Esophagus mucosa (tissue), 1 donor: ENCODE results near the gene EGFR. TPM values are rescaled to one million over a fixed set of nuclear protein-coding genes. Genes with fewer than 3 reads are reported as not detected.

ENCODE experiments used
- ATAC-seq: fragments of 200-7000 bp; cut with Tn5 transposase; one replicate; pipeline ENCODE4 v1.9.1; 2020
- total RNA-seq: library from RNA; stranded (reverse); gene quantifications from one replicate; pipeline ENCODE4 v1.2.4, GENCODE V29; 2023
- donor health status: DM: yes; HTN: yes; CAD: no.

The EGFR gene
- total RNA-seq, 1 donor from 2014 or later, result 101 TPM

DNA sequence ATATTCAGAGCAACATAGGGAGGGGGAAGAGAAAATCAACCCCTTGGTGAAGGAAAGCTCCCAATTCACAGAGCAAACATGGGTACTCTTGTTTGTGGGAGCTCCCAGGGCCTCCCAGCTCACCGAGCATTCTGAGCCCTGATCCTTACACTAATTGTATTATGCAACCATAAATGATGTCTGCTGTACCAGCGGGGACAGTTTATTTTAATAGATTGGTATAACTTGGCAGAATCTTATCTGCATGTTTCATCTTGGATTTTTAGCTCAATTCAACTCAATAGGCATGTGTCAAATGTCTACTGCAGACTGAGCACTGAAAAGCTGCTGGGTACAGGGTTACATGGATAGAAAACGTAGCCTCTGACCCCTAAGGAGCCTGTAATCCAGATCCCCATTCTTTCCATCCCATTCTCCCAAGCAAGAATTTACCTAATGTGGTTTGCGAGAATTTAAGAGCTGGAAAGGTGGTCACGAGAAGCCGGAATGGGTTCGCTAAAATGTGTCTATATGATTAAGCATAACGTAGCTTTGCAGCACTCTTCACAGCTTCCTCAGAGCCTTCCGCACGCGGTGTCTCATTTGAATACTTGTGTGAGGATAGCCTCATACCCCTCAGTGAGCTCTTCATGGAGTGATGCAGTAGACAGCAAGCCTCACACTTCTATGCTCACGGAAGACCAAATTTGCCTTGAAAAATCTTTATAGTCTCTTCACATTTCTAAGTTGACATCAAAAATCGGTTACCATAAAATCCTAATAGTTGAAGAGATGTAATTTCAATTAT, 18.3 kb downstream of the EGFR start:
- no peak for ATAC-seq

DNA sequence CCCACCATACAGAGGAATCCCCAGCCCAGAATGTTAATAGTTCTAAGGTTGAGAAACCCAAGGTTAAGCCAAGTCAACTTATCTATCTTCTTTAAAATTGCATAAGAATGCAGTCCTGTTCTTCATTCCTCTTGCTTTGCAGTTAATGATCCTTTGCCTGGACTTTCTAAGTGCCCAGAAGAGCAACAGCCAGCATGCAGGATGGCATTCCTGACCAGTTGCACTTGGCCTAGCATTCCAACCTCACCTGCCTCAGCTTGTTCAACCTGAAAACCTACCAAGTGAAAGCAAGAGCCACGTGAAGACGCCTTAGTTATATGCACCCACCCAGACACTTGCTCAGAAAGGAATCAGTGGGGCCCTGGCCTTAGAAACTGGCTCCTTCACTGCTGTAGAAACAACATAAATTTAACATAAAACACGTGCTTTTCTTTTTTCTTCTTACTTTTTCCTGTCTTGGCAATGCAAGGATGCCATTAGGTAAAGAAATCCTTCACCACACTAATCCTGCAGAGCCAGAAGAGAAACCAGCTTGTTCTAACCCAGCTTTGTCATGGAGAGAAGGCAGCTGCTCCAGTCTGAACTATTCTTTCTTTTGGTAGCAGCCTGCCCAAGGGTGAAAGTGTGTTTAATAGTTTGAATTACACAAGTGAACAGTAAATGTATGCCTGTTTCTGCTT, 25.0 kb downstream of the EGFR start:
- ATAC-seq, result peak; percentile 86

DNA sequence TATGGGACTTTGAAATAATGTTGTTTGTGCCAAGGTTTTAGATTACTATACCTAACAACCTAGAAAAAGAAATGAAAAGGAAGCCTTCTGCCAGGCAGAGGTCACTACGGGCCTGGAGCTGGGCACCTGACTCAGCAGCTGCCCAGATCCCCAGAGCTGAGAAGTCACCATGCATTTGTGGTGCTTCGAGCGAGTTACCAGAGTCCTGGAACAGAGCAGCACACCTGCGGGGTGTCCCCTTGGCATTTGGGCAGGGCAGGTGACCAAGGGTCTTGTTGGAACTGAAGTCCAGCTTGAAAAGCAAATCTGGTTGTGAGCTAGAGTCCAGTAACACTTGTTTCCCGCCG, 25.5 kb downstream of the EGFR start:
- ATAC-seq, result peak; percentile 13

DNA sequence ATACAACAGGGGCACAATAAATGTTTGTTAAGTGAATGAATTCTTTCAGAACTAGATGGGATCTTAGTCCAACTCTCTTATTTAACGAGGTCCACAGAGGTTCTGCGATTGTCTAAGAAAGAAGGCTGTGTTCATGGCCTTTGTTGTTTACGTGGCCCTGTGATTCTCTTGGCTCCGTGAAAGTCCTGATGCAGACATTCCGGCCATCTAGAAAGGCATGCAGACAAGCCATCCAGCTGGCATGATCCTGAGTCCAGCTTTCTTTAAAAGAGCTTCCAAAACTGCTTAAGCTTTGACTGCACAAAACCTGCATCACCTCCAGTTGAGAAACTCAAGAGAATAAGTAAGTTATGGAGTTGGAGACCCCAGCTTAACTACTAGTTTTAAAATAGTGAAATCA, 26.0 kb downstream of the EGFR start:
- ATAC-seq, result no peak

DNA sequence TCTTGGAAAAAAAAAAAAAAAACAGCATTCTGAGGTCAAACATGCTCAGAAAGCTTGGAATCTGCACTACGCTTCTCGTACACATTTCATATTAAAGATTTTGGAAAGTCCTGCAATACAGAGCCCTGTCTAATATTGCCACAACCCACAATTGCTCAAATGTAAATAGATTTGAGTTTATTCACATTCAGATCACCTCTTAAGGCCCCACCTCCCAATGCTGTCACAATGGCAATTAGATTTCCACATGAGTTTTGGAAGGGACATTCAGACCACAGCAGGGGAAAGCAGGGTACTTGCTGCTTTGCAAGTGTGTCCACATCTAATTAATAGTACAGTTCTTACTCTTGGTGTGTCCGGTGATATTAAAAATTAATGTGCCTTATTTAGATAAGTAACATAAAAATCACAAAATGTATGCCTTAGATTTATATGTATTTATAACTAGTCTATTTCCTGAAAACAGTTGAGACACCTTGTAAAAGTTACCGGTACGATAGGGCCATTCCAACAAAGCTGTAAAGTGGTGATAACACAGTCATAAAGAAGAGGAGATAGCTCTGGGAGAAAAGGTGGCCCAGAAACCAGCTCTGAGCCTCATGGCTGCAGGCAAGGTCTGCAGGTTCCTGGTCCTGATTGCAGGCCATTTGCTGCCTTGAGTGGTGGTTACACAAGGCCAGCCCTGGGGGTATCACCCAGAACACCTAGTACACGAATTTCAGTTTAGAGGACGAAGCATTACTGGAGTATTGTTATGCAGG, 27.9 kb downstream of the EGFR start:
- ATAC-seq, result no peak

DNA sequence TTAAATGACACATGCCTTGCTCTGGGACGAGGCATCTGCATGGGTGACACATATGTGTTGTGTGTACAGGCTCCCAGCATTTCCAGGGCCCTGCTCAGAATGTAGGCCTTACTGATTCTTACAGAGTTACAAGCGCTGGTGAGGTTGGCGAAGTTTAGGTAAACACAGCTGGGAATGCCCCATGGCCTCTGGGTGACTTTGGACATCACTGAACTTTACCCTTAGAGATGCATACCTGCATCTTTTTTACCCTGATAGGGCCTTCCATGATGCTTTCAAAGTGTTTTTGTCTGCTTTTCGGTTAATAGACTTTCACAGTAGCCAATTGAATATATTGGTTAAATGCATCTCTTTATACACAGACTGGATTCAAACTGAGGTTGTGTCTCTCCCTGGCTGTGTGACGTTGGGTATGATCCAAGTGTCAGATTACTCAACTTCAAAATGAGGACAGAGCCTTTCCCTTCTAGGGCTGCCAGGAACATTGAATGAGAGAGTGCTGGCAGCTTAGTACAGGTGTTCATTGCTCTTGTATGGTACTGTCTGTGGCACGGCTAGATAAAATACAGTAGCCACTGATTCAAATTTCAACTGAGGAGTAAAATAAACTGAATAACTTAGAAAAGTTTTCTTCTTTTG, 29.5 kb downstream of the EGFR start:
- ATAC-seq, result peak; percentile 52

DNA sequence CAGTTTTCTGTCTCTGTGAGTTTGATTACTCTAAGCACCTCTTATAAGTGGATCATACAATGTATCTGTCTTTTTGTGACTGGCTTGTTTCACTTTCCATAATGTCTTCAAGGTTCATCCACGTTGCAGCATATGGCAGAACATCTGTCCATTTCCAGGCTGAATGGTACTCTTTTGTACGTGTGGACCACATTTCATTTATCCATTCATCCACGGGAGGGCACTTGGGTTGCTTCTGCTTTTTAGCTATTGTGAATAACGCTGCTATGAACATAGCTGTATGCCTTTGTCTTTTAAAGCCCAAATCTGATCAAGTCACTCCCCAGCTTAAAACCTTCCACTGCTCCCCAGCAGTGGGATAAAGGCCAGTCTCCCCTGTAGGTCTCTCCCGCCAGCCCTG, 31.5 kb downstream of the EGFR start:
- ATAC-seq, result no peak

DNA sequence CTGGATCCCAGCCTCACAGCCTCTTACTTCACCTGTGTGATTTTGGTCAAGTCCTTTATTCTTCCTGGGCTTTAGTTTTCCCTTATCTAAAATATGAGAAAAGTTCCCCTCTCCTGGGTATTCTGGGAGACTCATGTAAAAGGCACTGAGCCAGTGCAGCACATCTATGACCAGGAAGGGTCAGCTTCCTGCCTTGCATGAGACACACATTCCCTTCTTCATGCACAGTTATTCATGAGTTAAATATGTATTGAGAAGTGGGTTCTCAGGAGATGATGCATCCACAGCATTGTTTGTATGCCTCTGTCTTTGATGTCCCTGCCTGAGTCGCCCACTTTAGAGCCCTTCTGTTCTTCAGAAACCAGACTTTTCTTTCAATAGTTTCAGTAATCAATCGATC, 33.3 kb downstream of the EGFR start:
- no peak for ATAC-seq

DNA sequence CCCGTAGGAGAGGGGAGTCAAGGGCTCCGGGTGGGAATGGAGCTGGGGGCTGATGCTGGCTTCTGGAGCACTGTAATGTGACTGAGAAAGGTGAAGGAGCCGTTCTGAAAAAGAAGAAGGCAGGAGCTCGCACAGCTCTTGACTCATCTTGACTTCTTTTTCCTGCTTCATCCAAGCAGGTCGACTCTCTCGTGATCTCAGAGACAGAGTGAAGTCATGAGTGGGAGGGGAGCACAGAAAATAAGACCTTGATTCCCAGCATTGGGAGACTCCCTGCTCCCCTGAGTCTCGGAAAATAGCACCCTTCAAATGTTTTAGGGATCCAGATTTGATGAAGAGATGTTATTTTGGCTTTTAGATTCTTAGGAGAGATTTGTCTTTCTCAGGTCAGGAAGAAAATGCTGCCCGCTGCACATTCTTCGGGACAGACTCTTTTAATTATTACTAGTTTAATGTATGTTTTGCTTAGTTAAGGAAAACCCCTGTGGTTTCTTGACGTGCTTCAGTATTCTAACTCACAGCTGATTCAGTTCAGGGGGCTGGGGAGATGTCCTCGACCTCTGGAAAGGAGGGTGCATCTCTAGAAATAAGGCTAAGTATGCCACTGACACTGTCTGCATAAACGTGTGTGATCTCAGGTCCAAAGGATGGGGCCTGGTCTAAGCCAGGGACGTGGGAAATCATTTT, 34.1 kb downstream of the EGFR start:
- ATAC-seq, result peak; percentile 9

DNA sequence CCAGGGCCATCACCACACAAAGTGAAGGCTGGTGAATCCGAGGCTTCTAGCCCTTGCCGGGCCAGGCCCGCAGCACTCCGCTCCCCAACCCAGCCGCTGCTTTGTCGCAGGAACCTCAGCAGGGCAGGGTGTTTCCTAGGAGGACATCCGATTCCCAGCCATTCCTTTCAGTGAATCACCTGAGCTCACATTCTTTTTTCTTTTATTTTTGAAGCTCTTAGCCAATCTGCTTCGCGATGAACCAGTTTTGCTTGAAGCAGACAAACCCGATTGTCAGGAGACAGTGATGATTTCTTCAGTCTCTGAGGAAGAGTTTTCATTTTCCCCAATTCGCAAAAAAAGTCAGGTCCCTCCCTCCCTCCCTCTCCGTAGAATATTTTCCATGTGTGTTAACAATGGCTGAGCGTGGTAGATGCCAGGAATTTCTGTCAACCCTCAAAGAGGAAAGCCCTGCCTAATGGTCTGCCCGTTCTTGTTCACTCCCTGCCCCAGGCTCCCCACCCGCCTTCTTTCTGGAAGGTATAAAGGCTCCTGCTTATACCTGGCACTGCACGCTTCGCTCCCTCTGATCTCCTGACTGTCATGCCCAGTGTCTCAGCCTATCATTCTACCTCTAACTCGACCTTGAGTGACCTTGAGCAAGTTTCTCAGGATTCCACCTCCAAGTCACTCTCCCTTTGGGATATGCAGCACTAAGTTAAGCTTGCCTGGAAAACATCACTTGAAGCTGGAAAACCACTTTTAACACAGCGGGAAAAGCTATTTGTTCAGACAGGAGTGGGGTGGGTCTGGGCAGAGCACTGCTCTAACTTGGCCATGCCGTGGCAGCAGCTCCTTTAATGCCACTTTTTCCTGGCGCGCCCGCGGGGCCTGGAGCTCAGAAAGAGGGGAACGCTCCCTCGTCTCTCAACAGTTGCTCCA, 35.1 kb downstream of the EGFR start:
- peak; percentile 80 for ATAC-seq

DNA sequence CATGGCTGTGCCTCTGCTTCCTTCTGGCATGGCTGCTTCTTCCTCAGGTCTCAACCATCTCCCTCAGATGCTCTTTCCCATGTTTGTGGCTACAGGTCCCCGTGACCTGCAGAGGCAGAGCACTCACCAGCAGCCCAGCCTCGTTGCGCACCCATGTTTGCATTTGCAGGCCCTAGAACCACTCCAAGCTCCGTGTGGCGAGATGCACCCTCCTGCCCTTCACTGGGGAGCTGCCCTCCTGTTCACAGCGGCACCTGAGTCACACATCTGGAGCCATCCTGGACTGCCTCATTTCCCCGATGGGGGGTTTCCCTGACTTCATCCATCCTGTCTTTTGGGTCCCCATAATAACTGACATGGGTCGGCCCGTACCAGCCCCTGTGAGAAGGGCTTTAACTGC, 35.9 kb downstream of the EGFR start:
- peak; percentile 14 for ATAC-seq

DNA sequence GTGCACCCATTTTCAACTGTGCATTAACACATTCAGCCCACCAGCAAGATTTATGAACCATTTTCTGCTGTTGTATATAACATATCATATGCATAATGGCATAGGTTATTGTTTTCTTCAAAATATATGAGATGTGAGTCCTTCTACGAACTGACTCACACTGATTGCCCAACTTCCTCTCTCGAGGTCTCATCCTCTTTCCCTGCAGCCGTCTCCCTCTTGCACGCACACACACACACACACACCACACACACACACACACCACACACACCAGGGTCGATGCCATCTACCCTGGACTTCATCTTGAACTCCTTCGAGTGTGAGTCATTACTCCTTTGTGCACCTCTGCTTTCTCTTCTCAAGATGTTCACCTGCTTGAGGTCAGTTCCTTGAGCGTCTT, 36.7 kb downstream of the EGFR start:
- ATAC-seq, result peak; percentile 33

DNA sequence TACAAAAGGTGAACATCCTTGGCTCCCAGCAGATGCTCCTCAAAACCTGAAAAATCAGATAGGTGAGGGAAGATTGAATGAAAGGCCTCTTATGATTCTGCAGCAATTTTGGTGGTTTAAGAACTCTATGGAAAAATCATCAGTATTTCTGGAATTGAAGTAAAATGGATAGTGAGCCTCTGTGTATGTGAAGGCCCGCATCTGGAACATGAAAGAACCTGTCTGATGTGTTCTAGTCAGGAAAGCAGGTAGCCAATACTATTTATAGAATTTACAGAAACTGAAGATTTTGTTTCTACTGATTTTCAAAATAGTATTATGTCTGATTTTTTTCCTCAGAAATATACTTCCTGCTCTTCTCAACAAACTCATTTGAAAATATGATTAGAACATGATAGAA, 37.3 kb downstream of the EGFR start:
- no peak for ATAC-seq

DNA sequence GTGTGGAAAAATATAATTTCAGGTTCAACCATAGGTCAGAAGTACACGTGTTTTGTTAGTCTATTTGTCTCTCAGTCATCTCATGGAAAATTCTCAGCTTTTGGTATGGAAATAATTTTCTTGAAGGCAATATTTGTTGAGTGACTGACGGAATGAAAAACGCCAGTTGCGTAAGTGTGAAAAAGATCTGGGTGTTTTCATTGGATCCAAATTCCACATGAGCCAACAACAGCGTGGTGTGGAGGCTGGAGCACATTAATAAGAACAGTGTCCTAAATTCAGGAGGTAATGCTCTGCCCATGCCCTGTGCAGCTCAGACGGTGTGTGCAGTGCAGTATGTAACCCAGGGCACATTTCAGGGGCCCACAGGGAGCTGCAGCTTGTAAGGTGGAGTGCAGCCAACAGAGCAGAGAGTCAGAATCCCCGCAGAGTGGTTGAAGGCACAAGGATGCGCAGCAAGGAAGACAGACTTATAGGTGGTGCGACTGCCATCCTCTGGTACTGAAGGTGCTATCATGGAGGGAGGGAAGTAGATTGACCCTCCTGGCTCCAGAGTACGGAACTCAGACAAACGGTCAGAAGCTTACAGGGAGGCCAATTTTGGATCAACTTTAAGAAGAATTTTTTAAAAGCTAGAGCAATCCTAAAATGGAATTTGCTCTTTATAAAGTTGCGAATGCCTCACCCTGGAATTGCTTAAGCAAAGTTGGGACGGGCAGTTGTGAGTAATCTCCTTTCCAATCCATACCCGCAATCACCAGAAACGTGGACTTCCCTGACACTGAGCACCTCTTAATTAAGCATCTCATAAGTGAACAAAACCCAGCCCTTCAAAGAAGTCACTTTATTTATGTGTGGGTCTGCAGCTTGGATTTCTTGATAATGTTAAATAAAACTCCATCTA, 38.0 kb downstream of the EGFR start:
- ATAC-seq, result peak; percentile 30

DNA sequence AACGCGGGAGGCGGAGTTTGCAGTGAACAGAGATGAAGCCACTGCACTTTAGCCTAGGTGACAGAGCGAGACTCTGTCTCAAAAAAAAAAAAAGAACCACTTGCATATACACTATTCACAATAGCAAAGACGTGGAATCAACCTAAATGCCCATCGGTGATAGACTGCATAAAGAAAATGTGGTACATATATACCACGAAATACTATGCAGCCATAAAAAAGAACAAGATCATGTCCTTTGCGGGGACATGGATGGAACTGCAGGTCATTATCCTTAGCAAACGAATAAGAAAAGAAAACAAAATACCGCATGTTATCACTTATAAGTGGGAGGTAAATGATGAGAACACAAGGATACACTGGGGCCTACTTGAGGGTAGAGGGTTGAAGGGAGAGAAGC, 39.5 kb downstream of the EGFR start:
- no peak for ATAC-seq

DNA sequence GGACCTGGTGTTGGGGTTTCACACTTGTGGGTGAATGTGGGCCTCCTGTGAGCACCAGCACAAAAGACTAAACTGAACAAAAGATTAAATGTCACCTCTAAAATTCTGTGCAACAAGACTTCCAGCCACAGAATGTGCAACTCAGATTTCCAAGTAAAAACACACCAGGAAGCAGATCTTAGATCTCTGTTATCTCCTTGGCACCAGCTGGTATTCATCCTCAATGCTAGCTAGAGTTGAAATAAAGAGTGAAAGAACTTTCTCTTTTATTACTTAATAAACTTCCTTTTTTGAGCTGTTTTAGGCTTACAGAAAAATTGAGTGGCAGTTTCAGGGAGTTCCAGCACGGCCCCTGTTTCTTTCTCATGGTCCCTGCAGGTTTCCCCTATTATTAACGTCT, 40.2 kb downstream of the EGFR start:
- no peak for ATAC-seq

DNA sequence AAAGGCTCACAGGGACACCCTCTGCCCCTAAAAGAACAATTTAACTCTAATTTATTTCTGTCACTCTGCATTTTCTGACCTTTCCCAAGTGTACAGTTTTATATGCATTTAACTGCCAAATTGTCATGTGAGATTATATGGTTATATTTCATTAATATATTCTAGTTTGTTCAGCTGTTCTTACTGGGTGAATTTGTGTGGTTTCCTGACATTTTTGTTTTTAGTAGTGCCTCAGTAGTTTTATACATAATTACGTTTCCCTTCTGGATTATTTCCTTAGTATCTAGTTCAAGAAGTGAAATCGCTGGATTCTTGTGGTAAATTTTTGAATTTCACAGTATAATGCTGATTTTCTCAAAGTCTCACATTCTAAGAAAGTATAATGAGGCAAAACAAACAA, 41.3 kb downstream of the EGFR start:
- no peak for ATAC-seq

DNA sequence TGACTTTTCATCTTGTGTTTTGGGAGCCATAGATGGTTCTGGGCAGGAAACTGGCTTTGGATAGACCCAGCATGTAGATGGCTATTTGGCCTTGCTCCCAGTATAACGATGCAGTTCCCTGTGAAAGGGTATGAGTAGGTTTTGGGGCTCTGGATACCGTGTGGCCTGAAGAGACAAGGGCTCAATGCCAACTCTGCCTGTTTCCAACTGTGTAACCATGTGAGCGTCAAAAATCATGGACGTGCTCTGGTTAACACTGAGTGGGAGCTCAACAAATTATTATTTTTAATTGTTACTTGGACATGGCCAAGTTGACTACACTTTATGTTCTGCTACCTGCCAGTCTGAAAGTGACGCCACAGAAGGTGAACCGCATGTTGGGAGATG, 41.8 kb downstream of the EGFR start:
- no peak for ATAC-seq

DNA sequence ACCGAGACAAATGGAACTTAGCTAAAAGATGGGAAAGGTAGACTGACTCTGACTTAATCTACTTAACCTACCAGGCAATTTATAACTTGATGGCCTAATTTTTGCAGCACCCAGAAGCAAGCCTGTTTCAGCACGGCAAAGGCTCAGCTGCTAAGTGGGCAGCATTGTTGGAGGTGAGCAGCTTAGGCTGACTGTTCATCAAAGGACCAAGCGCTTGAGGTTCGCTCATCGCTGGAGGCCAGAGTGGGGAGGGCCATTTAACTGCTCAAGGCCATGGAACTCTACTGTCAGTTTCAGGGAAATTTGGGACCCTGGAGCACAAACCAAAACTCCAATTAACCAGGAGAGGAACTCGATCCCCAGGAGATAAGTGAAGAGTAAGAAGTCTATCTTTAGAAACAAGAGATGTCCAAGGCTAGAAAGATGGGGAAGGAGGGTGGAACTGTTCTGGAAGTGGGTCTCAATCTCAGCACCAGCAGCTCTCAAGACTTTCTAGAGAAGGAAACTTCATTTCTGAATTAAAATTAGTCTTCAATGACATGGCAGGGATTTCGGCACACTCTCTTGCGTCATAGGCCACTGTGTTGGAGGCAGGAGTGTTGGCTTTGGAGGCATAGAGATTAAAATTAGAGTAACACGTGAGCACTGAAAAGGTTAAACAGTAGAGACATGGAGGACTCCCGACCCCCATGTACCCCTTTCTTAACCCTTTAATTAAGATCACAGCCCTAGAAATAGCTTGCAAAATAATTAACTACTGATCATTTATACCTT, 43.1 kb downstream of the EGFR start:
- no peak for ATAC-seq

DNA sequence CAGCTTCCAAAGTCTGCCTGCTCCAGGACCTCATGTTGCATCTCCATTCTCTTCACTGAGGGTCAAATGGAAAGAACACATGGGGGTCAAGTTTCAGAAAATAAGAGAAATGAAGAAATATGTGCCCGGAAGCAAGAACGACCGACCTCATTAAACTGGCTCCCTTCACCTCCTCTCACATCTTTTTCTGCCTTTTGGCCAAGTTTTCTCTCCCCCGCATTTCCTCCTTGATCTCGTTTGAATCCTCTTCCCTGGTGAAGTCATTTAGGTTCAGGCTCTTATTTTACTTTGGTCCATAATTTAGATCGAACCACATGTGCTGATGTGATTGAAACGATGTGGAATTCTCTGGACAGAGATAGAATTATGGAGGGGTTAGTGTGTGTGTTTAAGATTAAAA, 44.2 kb downstream of the EGFR start:
- ATAC-seq, result no peak
